Osteoblast (primary cell): ENCODE measurements around the gene NLGN3. TPM values are rescaled to one million over a fixed set of nuclear protein-coding genes. Genes with fewer than 3 reads are reported as not detected.

Experiments
- DNase-seq: peaks from one replicate; pipeline ENCODE4 v3.0.0; 2011; ENCODE audit warnings: low spot score, mixed read lengths; ENCODE audit not compliant: insufficient read length; ENCODE audit errors: missing footprints
- H2AFZ ChIP-seq: 2 replicates; pipeline ENCODE4 v1.6.0; 2011; ENCODE audit warnings: mild to moderate bottlenecking, low read length
- H3K27ac ChIP-seq: 2 replicates; pipeline ENCODE4 v1.5.1; 2011; ENCODE audit warnings: mild to moderate bottlenecking, low read depth, low read length, moderate library complexity
- H3K27me3 ChIP-seq: 2 replicates; pipeline ENCODE4 v1.6.0; 2012; ENCODE audit warnings: mild to moderate bottlenecking, control low read depth, inconsistent platforms, low read length, moderate library complexity; ENCODE audit not compliant: insufficient read depth
- H3K36me3 ChIP-seq: 2 replicates; pipeline ENCODE4 v1.5.1; 2011; ENCODE audit warnings: mild to moderate bottlenecking, low read length, control low read depth, moderate library complexity; ENCODE audit not compliant: insufficient read depth
- H3K4me1 ChIP-seq: 2 replicates; pipeline ENCODE4 v1.5.1; 2011; ENCODE audit warnings: mild to moderate bottlenecking, low read length, control low read depth, moderate library complexity; ENCODE audit not compliant: insufficient read depth
- H3K4me2 ChIP-seq: 2 replicates; pipeline ENCODE4 v1.6.0; 2011; ENCODE audit warnings: mild to moderate bottlenecking, low read length; ENCODE audit not compliant: insufficient read depth
- H3K4me3 ChIP-seq: fragments of 200-600 bp; sonication (generic); 3 replicates; pipeline ENCODE4 v1.5.1; 2012; ENCODE audit warnings: mild to moderate bottlenecking, low read length, inconsistent platforms; ENCODE audit not compliant: insufficient read depth
- H3K79me2 ChIP-seq: 2 replicates; pipeline ENCODE4 v1.6.0; 2012; ENCODE audit warnings: mild to moderate bottlenecking, low read length, control low read depth, inconsistent platforms; ENCODE audit not compliant: insufficient read depth
- H3K9me3 ChIP-seq: 2 replicates; pipeline ENCODE4 v1.5.1; 2011; ENCODE audit warnings: low read depth, low read length, control low read depth
- H4K20me1 ChIP-seq: 2 replicates; pipeline ENCODE4 v1.6.0; 2012; ENCODE audit warnings: mild to moderate bottlenecking, low read length, control low read depth; ENCODE audit not compliant: insufficient read depth
- CTCF ChIP-seq: IDR thresholded peaks from 2 replicates; pipeline ENCODE4 v1.5.1; 2011; ENCODE audit warnings: mild to moderate bottlenecking, low read depth, low read length, moderate library complexity; ENCODE audit errors: extremely low read depth
- total RNA-seq: library from RNA; depleted of rRNA; stranded (reverse); fragments of >200 nt; gene quantifications from 2 replicates; pipeline ENCODE4 v1.2.3, GENCODE V29; 2012

NLGN3 gene
- total RNA-seq, 1 donor, result 0.36 TPM

GRCh38 chrX:71100581-71101505 lies 43.8 kb upstream of the NLGN3 start:
- Histone ChIP-seq H3K4me1 (no peaks in the 10 kb centered on the region), H3K4me3 (no peak overlapping the region), H3K27me3 (peaks cover 12% of the 10 kb centered on the region), H3K79me2 (no peaks in the 10 kb centered on the region), H3K4me2 (no peak overlapping the region), H3K9me3 (no peaks in the 10 kb centered on the region), H3K27ac (no peak overlapping the region), H2AFZ (no peak overlapping the region), H3K36me3 (no peaks in the 10 kb centered on the region), H4K20me1 (no peaks in the 10 kb centered on the region)
- DNase-seq, result no peak
- TF ChIP-seq CTCF, result no peak

- H3K36me3 ChIP-seq, result no peaks in the 10 kb centered on the region
- DNase-seq, result no peak
- TF ChIP-seq CTCF, result no peak
- H3K79me2 ChIP-seq, result no peaks in the 10 kb centered on the region
- no peak overlapping the region for H3K4me3 ChIP-seq
- H3K27ac ChIP-seq, result no peak overlapping the region
- no peaks in the 10 kb centered on the region for H3K9me3 ChIP-seq
- peaks cover 8% of the 10 kb centered on the region for H3K27me3 ChIP-seq
- H3K4me2 ChIP-seq, result no peak overlapping the region
- H2AFZ ChIP-seq, result no peak overlapping the region
- H4K20me1 ChIP-seq, result no peaks in the 10 kb centered on the region
- H3K4me1 ChIP-seq, result no peaks in the 10 kb centered on the region
These were observed 42.3 kb upstream of the NLGN3 start for GRCh38 chrX:71102292-71102691.

- DNase-seq, result no peak
- Histone ChIP-seq H4K20me1 (no peaks in the 10 kb centered on the region), H3K4me3 (no peak overlapping the region), H3K4me2 (no peak overlapping the region), H2AFZ (no peak overlapping the region), H3K79me2 (no peaks in the 10 kb centered on the region), H3K27me3 (peaks cover 6% of the 10 kb centered on the region), H3K36me3 (no peaks in the 10 kb centered on the region), H3K4me1 (no peaks in the 10 kb centered on the region), H3K9me3 (no peaks in the 10 kb centered on the region), H3K27ac (no peak overlapping the region)
- TF ChIP-seq CTCF, result no peak
These were observed 41.3 kb upstream of the NLGN3 start for GRCh38 chrX:71103110-71103983.

DNA sequence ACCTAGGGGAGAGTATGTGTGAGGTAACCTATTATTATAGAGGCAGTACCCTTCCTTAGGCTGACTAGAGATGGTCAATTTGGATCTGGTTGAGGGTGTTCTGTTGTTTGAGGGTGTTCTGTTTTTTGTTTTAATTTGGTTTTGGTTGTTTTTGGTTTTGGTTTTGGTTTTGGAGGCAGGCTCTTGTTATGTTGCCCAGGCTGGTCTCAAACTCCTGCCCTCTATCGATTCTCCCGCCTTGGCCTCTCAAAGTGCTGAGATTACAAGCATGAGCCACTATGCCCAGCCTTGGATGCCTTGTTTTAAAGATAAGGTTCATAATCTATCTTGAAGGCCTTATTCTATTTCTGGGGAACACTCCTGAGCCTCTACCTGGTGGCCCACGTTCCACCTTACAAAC lies 39.0 kb upstream of the NLGN3 start:
- Histone ChIP-seq H3K4me3 (no peak overlapping the region), H3K79me2 (no peaks in the 10 kb centered on the region), H2AFZ (no peak overlapping the region), H3K27ac (no peak overlapping the region), H3K27me3 (peaks cover 5% of the 10 kb centered on the region), H4K20me1 (no peaks in the 10 kb centered on the region), H3K4me1 (no peaks in the 10 kb centered on the region), H3K36me3 (no peaks in the 10 kb centered on the region), H3K4me2 (no peak overlapping the region), H3K9me3 (no peaks in the 10 kb centered on the region)
- DNase-seq, result no peak
- no peak for TF ChIP-seq CTCF
